GM12878 (cell line): ENCODE measurements around the gene SLC7A1.

Source experiments
- CHD2 ChIP-seq: IDR thresholded peaks from 2 replicates; pipeline ENCODE4 v1.6.1; 2011; ENCODE audit warnings: low read depth, low read length, improper control_type of control experiment, borderline replicate concordance
- EP300 ChIP-seq, 2 experiments: fragments of 150-350 bp in 1 of 2; IDR thresholded peaks; 2 replicates each; pipeline ENCODE4 v1.6.1; 2011 to 2012; ENCODE audit warnings: low read depth in 2 of 2, low read length in 2 of 2, borderline replicate concordance in 1 of 2, improper control_type of control experiment in 1 of 2, inconsistent platforms in 1 of 2; ENCODE audit not compliant: control insufficient read depth in 1 of 2
- EZH2 ChIP-seq: IDR thresholded peaks from 2 replicates; pipeline ENCODE4 v1.6.1; 2012; ENCODE audit warnings: low read depth, mild to moderate bottlenecking, control low read depth, inconsistent platforms, low read length, borderline replicate concordance; ENCODE audit not compliant: control insufficient read depth
- FOXM1 ChIP-seq: IDR thresholded peaks from 2 replicates; pipeline ENCODE4 v1.6.1; 2012; ENCODE audit warnings: low read depth, mild to moderate bottlenecking, inconsistent platforms, low read length, moderate library complexity
- NFYB ChIP-seq: IDR thresholded peaks from 2 replicates; pipeline ENCODE4 v1.6.1; 2011; ENCODE audit warnings: low read depth, mild to moderate bottlenecking, low read length, improper control_type of control experiment, moderate library complexity; ENCODE audit not compliant: insufficient read depth
- POLR2A ChIP-seq: IDR thresholded peaks from 2 replicates; pipeline ENCODE4 v1.6.1; 2011; ENCODE audit warnings: low read depth, mild to moderate bottlenecking, low read length
- SPI1 ChIP-seq: IDR thresholded peaks from 2 replicates; pipeline ENCODE4 v1.6.1; 2011; ENCODE audit warnings: low read depth, mild to moderate bottlenecking, low read length, moderate library complexity, borderline replicate concordance; ENCODE audit not compliant: insufficient read depth
- SUPT20H ChIP-seq: IDR thresholded peaks from 2 replicates; pipeline ENCODE4 v1.6.1; 2011; ENCODE audit warnings: low read depth, mild to moderate bottlenecking, low read length, moderate library complexity, borderline replicate concordance; ENCODE audit not compliant: control insufficient read depth
- TF ChIP-seq, protein P1 (sequence below), 3 experiments: IDR thresholded peaks in 2 of 3; conservative IDR thresholded peaks in 1 of 3; 2 replicates each; pipeline ENCODE4 v1.5.1; 2011; ENCODE audit warnings: low read depth in 3 of 3, low read length in 3 of 3, mild to moderate bottlenecking in 3 of 3, control low read depth in 2 of 3, moderate library complexity in 2 of 3, inconsistent platforms in 1 of 3, mixed read lengths in 1 of 3; ENCODE audit not compliant: control insufficient read depth in 2 of 3, insufficient read depth in 1 of 3; ENCODE audit errors: extremely low read depth in 1 of 3

DNA sequence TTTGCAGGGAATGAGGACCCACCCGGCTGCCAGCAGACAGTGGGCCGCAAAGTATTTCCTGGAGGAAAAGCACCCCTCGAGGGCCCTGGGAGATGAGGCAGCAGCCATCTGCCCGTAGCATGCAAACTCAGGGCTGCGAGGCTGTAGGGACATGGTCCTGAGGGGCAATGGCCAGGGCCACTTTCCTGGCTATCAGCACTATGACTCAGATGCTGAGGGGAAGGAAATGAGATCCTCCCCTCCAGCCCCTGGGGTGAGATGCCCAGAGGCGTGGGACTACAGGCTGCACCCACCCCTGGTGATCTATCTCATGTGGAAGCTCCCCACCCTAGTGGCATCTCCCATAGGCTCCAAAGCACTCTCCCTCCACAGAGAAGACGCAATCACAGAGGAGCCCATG lies 80.1 kb downstream of the SLC7A1 start:
- TF ChIP-seq POLR2A (no peak), EP300 (IDR thresholded peaks at IDR 0.05; ENCODE audit: borderline replicate concordance in 1 of 2, control insufficient read depth in 1 of 2, low read depth in 2 of 2, low read length in 2 of 2) (no peak), EZH2 (no peak), SUPT20H (no peak), NFYB (no peak), SPI1 (no peak), CHD2 (no peak), FOXM1 (no peak)
- TF ChIP-seq, protein P1, sequence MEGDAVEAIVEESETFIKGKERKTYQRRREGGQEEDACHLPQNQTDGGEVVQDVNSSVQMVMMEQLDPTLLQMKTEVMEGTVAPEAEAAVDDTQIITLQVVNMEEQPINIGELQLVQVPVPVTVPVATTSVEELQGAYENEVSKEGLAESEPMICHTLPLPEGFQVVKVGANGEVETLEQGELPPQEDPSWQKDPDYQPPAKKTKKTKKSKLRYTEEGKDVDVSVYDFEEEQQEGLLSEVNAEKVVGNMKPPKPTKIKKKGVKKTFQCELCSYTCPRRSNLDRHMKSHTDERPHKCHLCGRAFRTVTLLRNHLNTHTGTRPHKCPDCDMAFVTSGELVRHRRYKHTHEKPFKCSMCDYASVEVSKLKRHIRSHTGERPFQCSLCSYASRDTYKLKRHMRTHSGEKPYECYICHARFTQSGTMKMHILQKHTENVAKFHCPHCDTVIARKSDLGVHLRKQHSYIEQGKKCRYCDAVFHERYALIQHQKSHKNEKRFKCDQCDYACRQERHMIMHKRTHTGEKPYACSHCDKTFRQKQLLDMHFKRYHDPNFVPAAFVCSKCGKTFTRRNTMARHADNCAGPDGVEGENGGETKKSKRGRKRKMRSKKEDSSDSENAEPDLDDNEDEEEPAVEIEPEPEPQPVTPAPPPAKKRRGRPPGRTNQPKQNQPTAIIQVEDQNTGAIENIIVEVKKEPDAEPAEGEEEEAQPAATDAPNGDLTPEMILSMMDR (IDR thresholded peaks at IDR 0.05 in 2 of 3, conservative IDR thresholded peaks at IDR 0.05 in 1 of 3; ENCODE audit: control insufficient read depth in 2 of 3, extremely low read depth in 1 of 3, insufficient read depth in 1 of 3, low read depth in 3 of 3, low read length in 3 of 3), result no peak
